Hepatocyte (in vitro differentiated cells): ENCODE measurements around the gene METTL2B. TPM values are rescaled to one million over a fixed set of nuclear protein-coding genes. Genes with fewer than 3 reads are reported as not detected.
A peak's percentile ranks its signal among the peaks of the same experiment; 100 is the strongest.

ENCODE experiments used
- DNase-seq: peaks from one replicate; pipeline ENCODE4 v3.0.0-alpha.2; 2016; ENCODE audit warnings: low spot score
- H2AFZ ChIP-seq: fragments of 200-600 bp; sonication (generic); 2 replicates; pipeline ENCODE4 v1.6.0; 2016; ENCODE audit warnings: antibody characterized with exemption, mild to moderate bottlenecking
- H3K27ac ChIP-seq: fragments of 200-600 bp; sonication (generic); 2 replicates; pipeline ENCODE4 v1.5.1; 2016; ENCODE audit warnings: mild to moderate bottlenecking
- H3K27me3 ChIP-seq: fragments of 200-600 bp; sonication (generic); 2 replicates; pipeline ENCODE4 v1.6.1; 2016
- H3K36me3 ChIP-seq: fragments of 200-600 bp; sonication (generic); replicated peaks from 2 replicates; pipeline ENCODE4 v1.5.1; 2016; ENCODE audit warnings: low read depth; ENCODE audit not compliant: insufficient read depth
- H3K4me1 ChIP-seq: fragments of 200-600 bp; sonication (generic); 2 replicates; pipeline ENCODE4 v1.5.1; 2016; ENCODE audit warnings: mild to moderate bottlenecking, moderate library complexity; ENCODE audit not compliant: insufficient read depth
- H3K4me2 ChIP-seq: fragments of 200-600 bp; sonication (generic); 2 replicates; pipeline ENCODE4 v1.6.0; 2016
- H3K4me3 ChIP-seq: fragments of 200-600 bp; sonication (generic); 2 replicates; pipeline ENCODE4 v1.5.1; 2016; ENCODE audit warnings: mild to moderate bottlenecking
- H3K79me2 ChIP-seq: fragments of 200-600 bp; sonication (generic); 2 replicates; pipeline ENCODE4 v1.6.0; 2017; ENCODE audit warnings: mild to moderate bottlenecking
- H3K9me2 ChIP-seq: fragments of 200-600 bp; sonication (generic); replicated peaks from 2 replicates; pipeline ENCODE4 v1.6.0; 2017; ENCODE audit warnings: mild to moderate bottlenecking; ENCODE audit not compliant: insufficient read depth
- H3K9me3 ChIP-seq: fragments of 200-600 bp; sonication (generic); 2 replicates; pipeline ENCODE4 v1.5.1; 2016; ENCODE audit warnings: low read depth, mild to moderate bottlenecking
- H4K20me1 ChIP-seq: fragments of 200-600 bp; sonication (generic); 2 replicates; pipeline ENCODE4 v1.6.0; 2016; ENCODE audit warnings: mild to moderate bottlenecking; ENCODE audit not compliant: insufficient read depth, poor library complexity, severe bottlenecking
- EZH2 ChIP-seq: fragments of 200-600 bp; sonication (generic); IDR thresholded peaks from 2 replicates; pipeline ENCODE4 v1.6.1; 2016; ENCODE audit warnings: antibody characterized with exemption, mild to moderate bottlenecking, borderline replicate concordance
- EZH2phosphoT487 ChIP-seq: fragments of 200-600 bp; sonication (generic); IDR thresholded peaks from one replicate; pipeline ENCODE4 v1.6.1; 2018; ENCODE audit warnings: antibody characterized with exemption, mild to moderate bottlenecking, low read depth, moderate library complexity; ENCODE audit not compliant: unreplicated experiment, severe bottlenecking
- WGBS: methylation state at CpG from one replicate; pipeline ENCODE4 v1.1.6; 2016; ENCODE audit warnings: low lambda C conversion rate; ENCODE audit errors: missing lambda C conversion rate; 5-methylcytosine and 5-hydroxymethylcytosine counted together
- polyA plus RNA-seq: library from polyadenylated mRNA; unstranded; fragments of >200 nt; fragmentation: Nextera tagmentation; extraction: Ambion mirVana; gene quantifications from 2 replicates; pipeline ENCODE4 v1.2.1, GENCODE V29; 2016
- total RNA-seq: library from RNA; depleted of rRNA; stranded (reverse); fragments of >200 nt; gene quantifications from 2 replicates; pipeline ENCODE4 v1.2.3, GENCODE V29; 2014
- TF ChIP-seq, protein P1 (sequence below): fragments of 200-600 bp; sonication (generic); IDR thresholded peaks from 2 replicates; pipeline ENCODE4 v1.5.1; 2016; ENCODE audit warnings: antibody characterized with exemption, mild to moderate bottlenecking; ENCODE audit not compliant: poor library complexity

The METTL2B gene
- total and polyA plus RNA-seq, 2 experiments from 2014 or later, result 11.4 to 29.0 TPM

- H4K20me1 ChIP-seq, result no peaks in the 10 kb centered on the region
- H3K9me3 ChIP-seq, result no peaks in the 10 kb centered on the region
- no peak for DNase-seq
- H3K4me2 ChIP-seq, result no peak overlapping the region
- no peaks in the 10 kb centered on the region for H3K27me3 ChIP-seq
- WGBS, result 91% methylated on average over 8 of the region's 8 CpGs
- no peak overlapping the region for H3K27ac ChIP-seq
- H3K9me2 ChIP-seq, result no peaks in the 10 kb centered on the region
- no peak overlapping the region for H2AFZ ChIP-seq
- H3K79me2 ChIP-seq, result no peaks in the 10 kb centered on the region
- TF ChIP-seq EZH2phosphoT487, result no peak
- TF ChIP-seq, protein P1, sequence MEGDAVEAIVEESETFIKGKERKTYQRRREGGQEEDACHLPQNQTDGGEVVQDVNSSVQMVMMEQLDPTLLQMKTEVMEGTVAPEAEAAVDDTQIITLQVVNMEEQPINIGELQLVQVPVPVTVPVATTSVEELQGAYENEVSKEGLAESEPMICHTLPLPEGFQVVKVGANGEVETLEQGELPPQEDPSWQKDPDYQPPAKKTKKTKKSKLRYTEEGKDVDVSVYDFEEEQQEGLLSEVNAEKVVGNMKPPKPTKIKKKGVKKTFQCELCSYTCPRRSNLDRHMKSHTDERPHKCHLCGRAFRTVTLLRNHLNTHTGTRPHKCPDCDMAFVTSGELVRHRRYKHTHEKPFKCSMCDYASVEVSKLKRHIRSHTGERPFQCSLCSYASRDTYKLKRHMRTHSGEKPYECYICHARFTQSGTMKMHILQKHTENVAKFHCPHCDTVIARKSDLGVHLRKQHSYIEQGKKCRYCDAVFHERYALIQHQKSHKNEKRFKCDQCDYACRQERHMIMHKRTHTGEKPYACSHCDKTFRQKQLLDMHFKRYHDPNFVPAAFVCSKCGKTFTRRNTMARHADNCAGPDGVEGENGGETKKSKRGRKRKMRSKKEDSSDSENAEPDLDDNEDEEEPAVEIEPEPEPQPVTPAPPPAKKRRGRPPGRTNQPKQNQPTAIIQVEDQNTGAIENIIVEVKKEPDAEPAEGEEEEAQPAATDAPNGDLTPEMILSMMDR, result no peak
- H3K36me3 ChIP-seq, result no peaks in the 10 kb centered on the region
- H3K4me3 ChIP-seq, result no peak overlapping the region
- peaks cover 15% of the 10 kb centered on the region for H3K4me1 ChIP-seq
Observed at GRCh38 chr7:128437426-128438332, 38.9 kb upstream of the METTL2B start.

DNA sequence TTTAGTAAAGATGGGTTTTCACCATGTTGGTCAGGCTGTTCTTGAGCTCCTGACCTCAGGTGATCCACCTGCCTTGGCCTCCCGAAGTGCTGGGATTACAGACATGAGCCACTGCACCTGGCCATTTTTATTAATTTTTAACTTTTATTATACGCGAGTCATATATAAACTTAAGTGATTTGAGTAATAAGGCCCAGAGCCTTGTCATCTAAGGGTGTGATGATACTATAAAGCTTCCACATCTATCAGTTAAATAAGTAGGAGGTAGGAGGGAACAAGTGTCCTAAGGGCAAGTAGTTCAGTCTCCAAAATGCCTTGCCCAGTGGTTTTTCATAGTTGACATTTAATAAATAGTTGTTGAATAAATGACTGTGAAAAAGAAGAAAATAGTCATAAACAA is 34.2 kb upstream of the METTL2B start:
- Histone ChIP-seq H3K9me2 (no peaks in the 10 kb centered on the region), H3K27ac (peak overlapping the region; percentile 91), H3K4me1 (peaks cover 17% of the 10 kb centered on the region), H3K4me3 (no peak overlapping the region), H2AFZ (no peak overlapping the region), H3K79me2 (no peaks in the 10 kb centered on the region), H3K4me2 (no peak overlapping the region), H3K9me3 (no peaks in the 10 kb centered on the region), H3K27me3 (no peaks in the 10 kb centered on the region), H4K20me1 (no peaks in the 10 kb centered on the region), H3K36me3 (no peaks in the 10 kb centered on the region)
- 68% methylated on average over 3 of the region's 3 CpGs for WGBS
- TF ChIP-seq EZH2phosphoT487, result no peak
- no peak for TF ChIP-seq EZH2
- TF ChIP-seq, protein P1, result no peak
- no peak for DNase-seq

- Histone ChIP-seq H3K79me2 (no peaks in the 10 kb centered on the region), H3K27ac (peak overlapping the region; percentile 91), H3K9me2 (no peaks in the 10 kb centered on the region), H3K36me3 (no peaks in the 10 kb centered on the region), H3K4me2 (peak overlapping the region; percentile 8), H3K27me3 (no peaks in the 10 kb centered on the region), H3K4me3 (no peak overlapping the region), H4K20me1 (no peaks in the 10 kb centered on the region), H2AFZ (no peak overlapping the region), H3K9me3 (no peaks in the 10 kb centered on the region), H3K4me1 (peaks cover 17% of the 10 kb centered on the region)
- 67% methylated on average over 7 of the region's 7 CpGs for WGBS
- TF ChIP-seq EZH2phosphoT487 (no peak), EZH2 (no peak)
- TF ChIP-seq, protein P1, result no peak
- peak; percentile 57 for DNase-seq
Observed at GRCh38 chr7:128443831-128444600, 32.5 kb upstream of the METTL2B start.
